ACC112 (cell line): ENCODE data around the gene KLHL29.

Experiments used
- H2AFZ ChIP-seq: fragments of 200-600 bp; sonication (generic); one replicate; pipeline ENCODE4 v1.6.0; 2017; ENCODE audit warnings: antibody characterized with exemption, low read length; ENCODE audit not compliant: unreplicated experiment
- H3K27ac ChIP-seq: fragments of 200-600 bp; sonication (generic); 2 replicates; pipeline ENCODE4 v1.5.1; 2014; ENCODE audit warnings: low read depth, mild to moderate bottlenecking, antibody characterized with exemption, low read length, moderate library complexity
- H3K27me3 ChIP-seq: fragments of 200-600 bp; sonication (generic); 2 replicates; pipeline ENCODE4 v1.6.1; 2014; ENCODE audit warnings: mild to moderate bottlenecking, antibody characterized with exemption, low read length, moderate library complexity, mixed read lengths; ENCODE audit not compliant: insufficient read depth
- H3K36me3 ChIP-seq: fragments of 200-600 bp; sonication (generic); 2 replicates; pipeline ENCODE4 v1.6.1; 2016; ENCODE audit warnings: mild to moderate bottlenecking, antibody characterized with exemption, low read length, moderate library complexity, mixed read lengths; ENCODE audit not compliant: insufficient read depth
- H3K4me1 ChIP-seq: fragments of 200-600 bp; sonication (generic); one replicate; pipeline ENCODE4 v1.6.1; 2016; ENCODE audit warnings: low read length, mixed read lengths; ENCODE audit not compliant: insufficient read depth, unreplicated experiment, control insufficient read depth
- H3K4me3 ChIP-seq: fragments of 200-600 bp; sonication (generic); 2 replicates; pipeline ENCODE4 v1.5.1; 2014; ENCODE audit warnings: mild to moderate bottlenecking, low read depth, low read length
- H3K79me2 ChIP-seq: fragments of 200-600 bp; sonication (generic); one replicate; pipeline ENCODE4 v1.6.0; 2016; ENCODE audit warnings: low read length; ENCODE audit not compliant: control insufficient read depth, unreplicated experiment, insufficient read depth

Gene KLHL29

GRCh38 chr2:23493846-23494245 lies 108.9 kb downstream of the KLHL29 start:
- H3K4me3 ChIP-seq, result no peak overlapping the region
- H3K27ac ChIP-seq, result no peak overlapping the region
- H2AFZ ChIP-seq, result no peak overlapping the region
- H3K36me3 ChIP-seq, result no peaks in the 10 kb centered on the region
- peaks cover 24% of the 10 kb centered on the region for H3K4me1 ChIP-seq
- no peaks in the 10 kb centered on the region for H3K27me3 ChIP-seq
- no peaks in the 10 kb centered on the region for H3K79me2 ChIP-seq

DNA sequence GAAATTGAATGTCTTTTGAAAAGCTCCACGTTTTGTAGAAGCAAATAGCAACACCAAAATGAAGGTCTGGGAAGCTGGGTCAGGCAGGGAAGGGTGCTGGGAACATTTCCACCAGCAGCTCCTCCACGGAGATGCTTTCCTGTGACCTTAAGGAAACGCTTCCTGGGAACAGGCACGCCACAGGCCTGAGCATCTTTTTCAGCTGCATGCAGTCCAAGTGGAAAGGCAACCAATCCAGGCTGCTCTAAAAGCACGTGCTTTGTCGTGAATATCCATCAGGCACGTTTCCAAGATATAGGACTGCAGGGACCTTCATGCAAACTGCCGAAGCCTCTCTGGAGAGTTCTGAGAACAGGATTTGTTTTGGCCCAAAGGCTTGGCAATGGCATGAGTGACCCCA lies 109.3 kb downstream of the KLHL29 start:
- Histone ChIP-seq H2AFZ (no peak overlapping the region), H3K27ac (no peak overlapping the region), H3K79me2 (no peaks in the 10 kb centered on the region), H3K27me3 (no peaks in the 10 kb centered on the region), H3K4me3 (no peak overlapping the region), H3K4me1 (peaks cover 28% of the 10 kb centered on the region), H3K36me3 (no peaks in the 10 kb centered on the region)

GRCh38 chr2:23495661-23496114 lies 110.7 kb downstream of the KLHL29 start:
- Histone ChIP-seq H3K4me1 (peaks cover 31% of the 10 kb centered on the region), H3K36me3 (no peaks in the 10 kb centered on the region), H3K4me3 (no peak overlapping the region), H2AFZ (no peak overlapping the region), H3K79me2 (no peaks in the 10 kb centered on the region), H3K27me3 (no peaks in the 10 kb centered on the region), H3K27ac (no peak overlapping the region)

- no peaks in the 10 kb centered on the region for H3K79me2 ChIP-seq
- H3K4me3 ChIP-seq, result no peak overlapping the region
- H3K27ac ChIP-seq, result no peak overlapping the region
- H2AFZ ChIP-seq, result no peak overlapping the region
- no peaks in the 10 kb centered on the region for H3K36me3 ChIP-seq
- no peaks in the 10 kb centered on the region for H3K27me3 ChIP-seq
- peaks cover 31% of the 10 kb centered on the region for H3K4me1 ChIP-seq
Observed at GRCh38 chr2:23496456-23496855, 111.5 kb downstream of the KLHL29 start.

DNA sequence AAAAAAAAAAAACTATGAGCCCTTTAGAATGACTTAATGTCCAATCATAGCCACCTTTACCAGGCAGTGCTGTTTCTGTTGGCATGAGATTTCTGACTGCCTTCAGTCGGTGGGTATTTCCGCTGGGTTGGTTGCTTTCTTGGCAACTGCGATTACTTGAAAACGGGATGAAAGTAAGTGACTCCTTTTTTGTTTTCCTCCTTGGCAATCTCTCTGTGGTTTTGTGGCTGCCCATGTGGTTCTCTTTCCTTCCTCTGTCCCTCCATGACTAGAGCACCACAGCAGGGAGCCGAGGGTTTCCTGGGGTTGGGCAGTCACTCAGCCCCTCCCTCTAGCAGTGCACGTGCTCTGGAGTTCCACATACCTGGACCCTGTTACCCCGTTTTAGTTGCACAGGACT lies 112.1 kb downstream of the KLHL29 start:
- peak overlapping the region; percentile 25; the same call in 1 of the 2 replicates for H3K27ac ChIP-seq
- no peaks in the 10 kb centered on the region for H3K27me3 ChIP-seq
- H3K79me2 ChIP-seq, result no peaks in the 10 kb centered on the region

DNA sequence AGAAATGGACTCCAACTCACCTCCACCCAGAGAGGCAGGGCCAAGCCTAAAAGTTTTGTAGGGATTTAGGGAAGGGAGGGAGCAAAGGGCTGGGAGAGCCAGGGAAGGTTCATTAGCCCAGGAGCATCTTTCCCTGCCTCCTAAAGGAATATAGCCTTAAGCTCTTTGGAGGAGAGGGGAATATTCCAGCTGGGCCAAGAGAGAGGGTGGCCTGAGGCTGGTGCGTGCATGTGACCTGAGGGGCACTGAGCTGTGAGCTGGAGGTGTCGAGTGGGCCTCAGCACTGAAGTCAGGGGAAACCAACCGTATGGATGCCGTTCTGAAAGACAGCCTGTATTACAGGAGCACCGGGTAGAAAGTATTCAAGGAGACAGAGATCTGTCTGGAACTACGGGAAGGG lies 112.6 kb downstream of the KLHL29 start:
- H3K79me2 ChIP-seq, result no peaks in the 10 kb centered on the region
- H2AFZ ChIP-seq, result no peak overlapping the region
- no peaks in the 10 kb centered on the region for H3K27me3 ChIP-seq
- 0 out of 2 replicates have a peak overlapping the region, but pooled peaks have one; percentile 25 for H3K27ac ChIP-seq
- peaks cover 31% of the 10 kb centered on the region for H3K4me1 ChIP-seq
- H3K36me3 ChIP-seq, result no peaks in the 10 kb centered on the region
- H3K4me3 ChIP-seq, result no peak overlapping the region

More for the DNA sequence above, 112.1 kb downstream of the KLHL29 start:
- H2AFZ ChIP-seq, result no peak overlapping the region
- no peaks in the 10 kb centered on the region for H3K36me3 ChIP-seq
- no peak overlapping the region for H3K4me3 ChIP-seq
- H3K4me1 ChIP-seq, result peaks cover 31% of the 10 kb centered on the region

DNA sequence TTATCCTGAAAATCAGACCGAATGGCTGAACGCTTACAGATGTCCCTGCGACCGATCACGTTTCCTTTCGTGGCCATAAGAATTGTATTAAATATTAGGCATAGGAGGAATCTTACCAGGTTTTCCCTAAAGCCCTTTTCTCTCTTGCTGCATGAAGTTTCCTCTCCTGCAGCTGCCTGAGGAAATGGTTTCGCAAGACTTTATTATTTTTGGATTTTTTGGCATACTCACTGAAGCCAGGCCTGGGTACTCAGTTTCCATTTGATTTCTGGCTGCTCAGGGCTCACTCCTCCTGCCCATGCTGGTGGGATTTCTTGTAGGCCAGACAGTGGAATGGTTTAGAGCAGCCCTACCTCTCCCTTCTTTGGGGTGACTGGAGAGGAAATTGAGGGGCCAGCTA lies 114.0 kb downstream of the KLHL29 start:
- no peaks in the 10 kb centered on the region for H3K79me2 ChIP-seq
- no peaks in the 10 kb centered on the region for H3K36me3 ChIP-seq
- no peaks in the 10 kb centered on the region for H3K27me3 ChIP-seq
- H3K4me3 ChIP-seq, result no peak overlapping the region
- H3K27ac ChIP-seq, result no peak overlapping the region
- peaks cover 31% of the 10 kb centered on the region for H3K4me1 ChIP-seq
- no peak overlapping the region for H2AFZ ChIP-seq

GRCh38 chr2:23499439-23499838 lies 114.5 kb downstream of the KLHL29 start:
- no peaks in the 10 kb centered on the region for H3K36me3 ChIP-seq
- no peaks in the 10 kb centered on the region for H3K79me2 ChIP-seq
- H3K27ac ChIP-seq, result no peak overlapping the region
- no peak overlapping the region for H2AFZ ChIP-seq
- H3K27me3 ChIP-seq, result no peaks in the 10 kb centered on the region
- H3K4me3 ChIP-seq, result no peak overlapping the region
- peaks cover 31% of the 10 kb centered on the region for H3K4me1 ChIP-seq

DNA sequence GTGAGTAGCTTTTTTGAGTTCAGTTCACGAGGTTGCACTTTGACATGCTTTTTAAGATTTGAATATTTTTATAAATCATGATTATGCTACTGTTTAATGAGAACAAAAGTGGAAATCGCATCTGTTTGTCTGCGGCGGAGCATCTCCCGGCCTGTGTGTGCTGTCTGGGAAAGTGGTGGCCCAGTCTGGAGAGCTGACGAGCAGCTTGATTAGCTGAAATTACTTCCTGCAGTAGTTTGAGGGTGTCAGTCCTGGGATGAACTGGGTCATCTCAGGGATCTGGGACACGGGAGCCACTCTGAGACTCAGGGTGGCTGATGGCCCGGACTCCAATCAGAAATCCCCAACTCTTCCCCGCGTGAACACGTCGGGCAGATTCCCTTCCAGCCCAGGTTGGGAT lies 115.9 kb downstream of the KLHL29 start:
- no peaks in the 10 kb centered on the region for H3K79me2 ChIP-seq
- no peaks in the 10 kb centered on the region for H3K27me3 ChIP-seq
- no peak overlapping the region for H2AFZ ChIP-seq
- H3K4me3 ChIP-seq, result no peak overlapping the region
- H3K27ac ChIP-seq, result no peak overlapping the region
- peaks cover 31% of the 10 kb centered on the region for H3K4me1 ChIP-seq
- H3K36me3 ChIP-seq, result no peaks in the 10 kb centered on the region

- no peak overlapping the region for H3K4me3 ChIP-seq
- H3K27ac ChIP-seq, result no peak overlapping the region
- no peaks in the 10 kb centered on the region for H3K79me2 ChIP-seq
- H3K4me1 ChIP-seq, result peaks cover 24% of the 10 kb centered on the region
- no peaks in the 10 kb centered on the region for H3K36me3 ChIP-seq
- no peaks in the 10 kb centered on the region for H3K27me3 ChIP-seq
- H2AFZ ChIP-seq, result no peak overlapping the region
Observed at GRCh38 chr2:23502096-23502495, 117.1 kb downstream of the KLHL29 start.

GRCh38 chr2:23503097-23503496 lies 118.1 kb downstream of the KLHL29 start:
- Histone ChIP-seq H3K36me3 (no peaks in the 10 kb centered on the region), H3K27me3 (no peaks in the 10 kb centered on the region), H3K4me1 (peaks cover 23% of the 10 kb centered on the region), H2AFZ (no peak overlapping the region), H3K27ac (no peak overlapping the region), H3K4me3 (no peak overlapping the region), H3K79me2 (no peaks in the 10 kb centered on the region)
